Neural cell (in vitro differentiated cells): ENCODE measurements around the gene SLC35B2.

ENCODE experiments used
- CTCF ChIP-seq: fragments of 450-650 bp; IDR thresholded peaks from 2 replicates; pipeline ENCODE4 v1.5.1; 2014; ENCODE audit warnings: antibody characterized with exemption, mild to moderate bottlenecking, moderate library complexity; ENCODE audit not compliant: poor library complexity, severe bottlenecking
- EP300 ChIP-seq: fragments of 450-650 bp; conservative IDR thresholded peaks from 2 replicates; pipeline ENCODE4 v1.6.1; 2014; ENCODE audit warnings: antibody characterized with exemption, mild to moderate bottlenecking, moderate library complexity; ENCODE audit not compliant: poor library complexity, severe bottlenecking
- EZH2 ChIP-seq: fragments of 200-600, 300-800 bp; shearing (Covaris generic), sonication (generic); IDR thresholded peaks from 2 replicates; pipeline ENCODE4 v1.6.1; 2014; ENCODE audit warnings: antibody characterized with exemption, low read length, borderline replicate concordance, mild to moderate bottlenecking; ENCODE audit not compliant: insufficient read depth, poor library complexity, severe bottlenecking
- MXI1 ChIP-seq: fragments of 450-650 bp; conservative IDR thresholded peaks from 2 replicates; pipeline ENCODE4 v1.6.1; 2014; ENCODE audit warnings: antibody characterized with exemption, mild to moderate bottlenecking; ENCODE audit not compliant: poor library complexity, severe bottlenecking
- POLR2AphosphoS5 ChIP-seq: IDR thresholded peaks from 2 replicates; pipeline ENCODE4 v1.6.1; 2012
- RAD21 ChIP-seq: fragments of 450-650 bp; conservative IDR thresholded peaks from 2 replicates; pipeline ENCODE4 v1.6.1; 2014; ENCODE audit warnings: antibody characterized with exemption, mild to moderate bottlenecking, moderate library complexity
- REST ChIP-seq: IDR thresholded peaks from 2 replicates; pipeline ENCODE4 v1.6.1; 2012; ENCODE audit warnings: borderline replicate concordance
- SMC3 ChIP-seq: fragments of 450-650 bp; conservative IDR thresholded peaks from 2 replicates; pipeline ENCODE4 v1.6.1; 2014; ENCODE audit warnings: antibody characterized with exemption, mild to moderate bottlenecking, moderate library complexity; ENCODE audit not compliant: poor library complexity
- TAF1 ChIP-seq: IDR thresholded peaks from 2 replicates; pipeline ENCODE4 v1.6.1; 2012; ENCODE audit warnings: low read depth

- no peak for TF ChIP-seq CTCF
- no peak for TF ChIP-seq POLR2AphosphoS5
- no peak for TF ChIP-seq REST
- no peak for TF ChIP-seq TAF1
- no peak for TF ChIP-seq RAD21
- no peak for TF ChIP-seq SMC3
- TF ChIP-seq EP300: no peak
- TF ChIP-seq MXI1: no peak
- TF ChIP-seq EZH2: no peak
Measured at GRCh38 chr6:44271914-44272313, 14.6 kb upstream of the SLC35B2 start.
